Measurements from ENCODE around the gene MAP6.
"Not testable (repeated sequence)": the region's sequence is repeated elsewhere in the genome, so short reads cannot be mapped to it uniquely, and the experiment has no call there.

The MAP6 gene

GRCh38 chr11:75697906-75698581 lies 29.2 kb upstream of the MAP6 start:
- no peak for FAIRE-seq
- no peak for TF ChIP-seq POU2F2 (IDR thresholded peaks at IDR 0.05; ENCODE audit: low read depth, low read length)
- TF ChIP-seq PAX5 (IDR thresholded peaks at IDR 0.05; ENCODE audit: insufficient read depth, low read length, severe bottlenecking) = no peak
- TF ChIP-seq POLR2AphosphoS5 (IDR thresholded peaks at IDR 0.05; ENCODE audit: low read depth, low read length) = no peak
- TF ChIP-seq SPI1 (IDR thresholded peaks at IDR 0.05; ENCODE audit: low read depth, low read length) = no peak
- TF ChIP-seq TAF1 (IDR thresholded peaks at IDR 0.05; ENCODE audit: low read depth, low read length) = no peak
- no peak for DNase-seq (ENCODE audit: insufficient read length, low spot score)

- no peak for FAIRE-seq
- DNase-seq (ENCODE audit: insufficient read length, low spot score) = no peak
- TF ChIP-seq SPI1 (IDR thresholded peaks at IDR 0.05; ENCODE audit: low read depth, low read length) (no peak), POU2F2 (IDR thresholded peaks at IDR 0.05; ENCODE audit: low read depth, low read length) (no peak), POLR2AphosphoS5 (IDR thresholded peaks at IDR 0.05; ENCODE audit: low read depth, low read length) (no peak), TAF1 (IDR thresholded peaks at IDR 0.05; ENCODE audit: low read depth, low read length) (no peak), PAX5 (IDR thresholded peaks at IDR 0.05; ENCODE audit: insufficient read depth, low read length, severe bottlenecking) (no peak), POLR2A (IDR thresholded peaks at IDR 0.05; ENCODE audit: low read depth, low read length) (no peak)
Measured at GRCh38 chr11:75691804-75692203, 23.0 kb upstream of the MAP6 start.

- TF ChIP-seq POLR2AphosphoS5 (IDR thresholded peaks at IDR 0.05; ENCODE audit: low read depth, low read length) (no peak), TAF1 (IDR thresholded peaks at IDR 0.05; ENCODE audit: low read depth, low read length) (no peak), PAX5 (IDR thresholded peaks at IDR 0.05; ENCODE audit: insufficient read depth, low read length, severe bottlenecking) (peak; percentile 23), SPI1 (IDR thresholded peaks at IDR 0.05; ENCODE audit: low read depth, low read length) (peak; percentile 58; the same call in 1 of the 2 replicates), POLR2A (IDR thresholded peaks at IDR 0.05; ENCODE audit: low read depth, low read length) (no peak), POU2F2 (IDR thresholded peaks at IDR 0.05; ENCODE audit: low read depth, low read length) (0 out of 2 replicates have a peak, but pooled peaks have one; percentile 39)
- FAIRE-seq (peak; percentile 94), DNase-seq (ENCODE audit: insufficient read length, low spot score) (no peak)
Measured at GRCh38 chr11:75689863-75690609, 21.2 kb upstream of the MAP6 start.

GRCh38 chr11:75683856-75684255 lies 15.0 kb upstream of the MAP6 start:
- TF ChIP-seq SPI1 (IDR thresholded peaks at IDR 0.05; ENCODE audit: low read depth, low read length) = peak; percentile 38; the same call in 1 of the 2 replicates
- FAIRE-seq; DNase-seq (ENCODE audit: insufficient read length, low spot score): not testable (repeated sequence)

GRCh38 chr11:75679566-75679965 lies 10.7 kb upstream of the MAP6 start:
- DNase-seq (ENCODE audit: insufficient read length, low spot score) (no peak), FAIRE-seq (no peak)
- TF ChIP-seq POLR2A (IDR thresholded peaks at IDR 0.05; ENCODE audit: low read depth, low read length) = no peak
- no peak for TF ChIP-seq POLR2AphosphoS5 (IDR thresholded peaks at IDR 0.05; ENCODE audit: low read depth, low read length)
- TF ChIP-seq POU2F2 (IDR thresholded peaks at IDR 0.05; ENCODE audit: low read depth, low read length) = no peak
- no peak for TF ChIP-seq TAF1 (IDR thresholded peaks at IDR 0.05; ENCODE audit: low read depth, low read length)
- no peak for TF ChIP-seq SPI1 (IDR thresholded peaks at IDR 0.05; ENCODE audit: low read depth, low read length)

- FAIRE-seq = no peak
Measured at GRCh38 chr11:75678620-75679259, 9.9 kb upstream of the MAP6 start.

GRCh38 chr11:75677909-75678308 lies 9.1 kb upstream of the MAP6 start:
- no peak for FAIRE-seq
- no peak for TF ChIP-seq TAF1 (IDR thresholded peaks at IDR 0.05; ENCODE audit: low read depth, low read length)
- no peak for TF ChIP-seq POU2F2 (IDR thresholded peaks at IDR 0.05; ENCODE audit: low read depth, low read length)
- DNase-seq (ENCODE audit: insufficient read length, low spot score) = no peak

More at GRCh38 chr11:75678620-75679259, 9.9 kb upstream of the MAP6 start:
- DNase-seq (ENCODE audit: insufficient read length, low spot score) = no peak
- TF ChIP-seq POLR2A (IDR thresholded peaks at IDR 0.05; ENCODE audit: low read depth, low read length) (no peak), POU2F2 (IDR thresholded peaks at IDR 0.05; ENCODE audit: low read depth, low read length) (no peak), TAF1 (IDR thresholded peaks at IDR 0.05; ENCODE audit: low read depth, low read length) (no peak), PAX5 (IDR thresholded peaks at IDR 0.05; ENCODE audit: insufficient read depth, low read length, severe bottlenecking) (no peak), POLR2AphosphoS5 (IDR thresholded peaks at IDR 0.05; ENCODE audit: low read depth, low read length) (no peak), SPI1 (IDR thresholded peaks at IDR 0.05; ENCODE audit: low read depth, low read length) (no peak)

- DNase-seq (ENCODE audit: insufficient read length, low spot score) = no peak
- FAIRE-seq = peak; percentile 45
- TF ChIP-seq PAX5 (IDR thresholded peaks at IDR 0.05; ENCODE audit: insufficient read depth, low read length, severe bottlenecking) = no peak
- TF ChIP-seq POLR2A (IDR thresholded peaks at IDR 0.05; ENCODE audit: low read depth, low read length) = no peak
- no peak for TF ChIP-seq TAF1 (IDR thresholded peaks at IDR 0.05; ENCODE audit: low read depth, low read length)
- TF ChIP-seq POU2F2 (IDR thresholded peaks at IDR 0.05; ENCODE audit: low read depth, low read length) = no peak
- TF ChIP-seq POLR2AphosphoS5 (IDR thresholded peaks at IDR 0.05; ENCODE audit: low read depth, low read length) = no peak
- TF ChIP-seq SPI1 (IDR thresholded peaks at IDR 0.05; ENCODE audit: low read depth, low read length) = no peak
Measured at GRCh38 chr11:75677275-75677674, 8.4 kb upstream of the MAP6 start.

- TF ChIP-seq POLR2A (IDR thresholded peaks at IDR 0.05; ENCODE audit: low read depth, low read length) (no peak), TAF1 (IDR thresholded peaks at IDR 0.05; ENCODE audit: low read depth, low read length) (no peak), SPI1 (IDR thresholded peaks at IDR 0.05; ENCODE audit: low read depth, low read length) (no peak), POU2F2 (IDR thresholded peaks at IDR 0.05; ENCODE audit: low read depth, low read length) (no peak), POLR2AphosphoS5 (IDR thresholded peaks at IDR 0.05; ENCODE audit: low read depth, low read length) (no peak), PAX5 (IDR thresholded peaks at IDR 0.05; ENCODE audit: insufficient read depth, low read length, severe bottlenecking) (no peak)
- no peak for FAIRE-seq
- DNase-seq (ENCODE audit: insufficient read length, low spot score) = no peak
Measured at GRCh38 chr11:75673977-75674582, 5.2 kb upstream of the MAP6 start.

Measured in GM12891 (cell line).